Ovary (tissue), 9 donors: Measurements from ENCODE around the gene DIS3L2. TPM values are rescaled to one million over a fixed set of nuclear protein-coding genes. Genes with fewer than 3 reads are reported as not detected.

ENCODE experiments used
- DNase-seq, 5 donors: peaks; one replicate each; pipeline ENCODE4 v3.0.0-alpha.2; 2019 to 2020
- H3K27ac ChIP-seq, 2 donors: fragments of 200-600 bp; one replicate each; pipeline versions ENCODE4 v1.5.1 to v1.8.0; 2019 to 2022
- H3K27me3 ChIP-seq: fragments of 200-600 bp; one replicate; pipeline ENCODE4 v1.8.0; 2022
- H3K36me3 ChIP-seq: fragments of 200-600 bp; sonication (generic); one replicate; pipeline ENCODE4 v1.5.1; 2019
- H3K4me1 ChIP-seq: one replicate; pipeline ENCODE4 v1.8.1; 2013; ENCODE audit warnings: mild to moderate bottlenecking, moderate library complexity; ENCODE audit not compliant: insufficient read depth
- H3K4me3 ChIP-seq: fragments of 200-600 bp; sonication (generic); one replicate; pipeline ENCODE4 v1.5.1; 2017
- H3K9me3 ChIP-seq, 2 donors: fragments of 200-600 bp in 1 of 2; sonication (generic) in 1 of 2; one replicate each; pipeline versions ENCODE4 v1.5.1 to v1.8.1; 2013 to 2019; ENCODE audit warnings: mild to moderate bottlenecking in 1 of 2, moderate library complexity in 1 of 2
- EP300 ChIP-seq: sonication (generic); formaldehyde crosslinking; IDR thresholded peaks from one replicate; pipeline ENCODE4 v1.6.1; 2017; ENCODE audit warnings: antibody characterized with exemption
- POLR2A ChIP-seq: fragments of 450-650 bp; IDR thresholded peaks from one replicate; pipeline ENCODE4 v1.6.1; 2017; ENCODE audit warnings: antibody characterized with exemption, mild to moderate bottlenecking, moderate library complexity
- WGBS, 3 donors: extraction: QIAGEN DNeasy Blood & Tissue Kit in 1 of 3; methylation state at CpG; one replicate each; pipeline versions ENCODE4 v1.1.5 to v1.1.7; 2013 to 2017; 5-methylcytosine and 5-hydroxymethylcytosine counted together
- intact Hi-C, 4 donors: fragments of 100-400 bp; cut with DNase I; formaldehyde crosslinking; loops; one replicate each; pipeline versions ENCODE4 v1.11.0 to v1.15.1; 2022 to 2023
- polyA plus RNA-seq, 2 donors: library from polyadenylated mRNA; stranded (reverse); fragments of 200-250 nt in 1 of 2; fragments of 350-450 nt in 1 of 2; fragmentation: Illumina TruSeq in 1 of 2; extraction: RNeasy Lipid Tissue Mini Kit (QIAGEN cat#74804) in 1 of 2; gene quantifications; one replicate each; pipeline ENCODE4 v1.2.3, GENCODE V29; 2013 to 2014
- total RNA-seq, 7 donors: library from RNA; depleted of rRNA in 2 of 7; stranded (reverse); fragments of >200 nt in 2 of 7; fragmentation: NEBNext Ultra II Directional in 3 of 7; extraction: Animal tissue kit (Norgen Biotek cat#: 25700) in 3 of 7; gene quantifications; one replicate each; pipeline versions ENCODE4 v1.1.0 to v1.2.4, GENCODE V29; 2016 to 2023
- TF ChIP-seq, protein P1 (sequence below), 3 donors: fragments of 450-650 bp in 2 of 3; fragments of 200-600 bp in 1 of 3; IDR thresholded peaks; one replicate each; pipeline versions ENCODE4 v1.5.1 to v1.8.0; 2016 to 2022; ENCODE audit warnings: antibody characterized with exemption in 3 of 3, mild to moderate bottlenecking in 1 of 3
- donor health status: DM: no; HTN: no; CAD: no; lungs with moderate emphysema.
- donor health status: DM: no; HTN: no; CAD: no.
- donor health status: Bipolar disorder and iron deficiency.
- donor health status: DM: yes; HTN: yes; CAD: no.
- donor health status: DM: no; HTN: no; CAD: no.
- donor health status: DM: yes; HTN: yes; CAD: no.

Gene DIS3L2
- total and polyA plus RNA-seq, 9 donors = 18.2 to 52.0 (median 32.8) TPM

DNA sequence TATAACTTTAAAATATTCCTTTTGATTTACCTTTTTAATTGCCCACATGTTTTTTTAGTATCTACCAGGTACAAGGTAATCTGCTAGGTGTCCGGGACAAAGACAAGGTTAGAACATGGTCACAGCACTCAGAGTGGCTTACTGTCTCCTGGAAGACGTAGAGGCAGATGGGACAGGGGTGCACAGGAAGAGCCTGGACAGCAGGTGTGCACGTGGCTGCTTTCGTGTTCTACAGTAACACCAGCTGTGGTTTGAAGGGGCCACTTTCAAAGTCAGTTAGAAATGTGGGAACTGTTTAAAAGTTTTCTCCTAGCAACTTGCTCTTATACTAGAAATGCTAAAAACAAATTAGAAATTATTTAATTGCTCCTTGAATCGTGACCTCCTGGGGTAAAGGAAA, 314.2 kb downstream of the DIS3L2 start:
- no peak for DNase-seq
- intact Hi-C loops = no loop called here
- Histone ChIP-seq H3K27me3 (no peaks in the 10 kb centered on the region), H3K4me3 (no peak overlapping the region), H3K36me3 (no peaks in the 10 kb centered on the region), H3K4me1 (no peaks in the 10 kb centered on the region), H3K9me3 (no peaks in the 10 kb centered on the region), H3K27ac (no peak overlapping the region)
- TF ChIP-seq EP300 = no peak
- TF ChIP-seq, protein P1, sequence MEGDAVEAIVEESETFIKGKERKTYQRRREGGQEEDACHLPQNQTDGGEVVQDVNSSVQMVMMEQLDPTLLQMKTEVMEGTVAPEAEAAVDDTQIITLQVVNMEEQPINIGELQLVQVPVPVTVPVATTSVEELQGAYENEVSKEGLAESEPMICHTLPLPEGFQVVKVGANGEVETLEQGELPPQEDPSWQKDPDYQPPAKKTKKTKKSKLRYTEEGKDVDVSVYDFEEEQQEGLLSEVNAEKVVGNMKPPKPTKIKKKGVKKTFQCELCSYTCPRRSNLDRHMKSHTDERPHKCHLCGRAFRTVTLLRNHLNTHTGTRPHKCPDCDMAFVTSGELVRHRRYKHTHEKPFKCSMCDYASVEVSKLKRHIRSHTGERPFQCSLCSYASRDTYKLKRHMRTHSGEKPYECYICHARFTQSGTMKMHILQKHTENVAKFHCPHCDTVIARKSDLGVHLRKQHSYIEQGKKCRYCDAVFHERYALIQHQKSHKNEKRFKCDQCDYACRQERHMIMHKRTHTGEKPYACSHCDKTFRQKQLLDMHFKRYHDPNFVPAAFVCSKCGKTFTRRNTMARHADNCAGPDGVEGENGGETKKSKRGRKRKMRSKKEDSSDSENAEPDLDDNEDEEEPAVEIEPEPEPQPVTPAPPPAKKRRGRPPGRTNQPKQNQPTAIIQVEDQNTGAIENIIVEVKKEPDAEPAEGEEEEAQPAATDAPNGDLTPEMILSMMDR (IDR thresholded peaks at IDR 0.05) = no peak
- no peak for TF ChIP-seq POLR2A
- 74 to 86% (median 82%) methylated on average over 5 of the region's 5 CpGs for WGBS, 3 donors

DNA sequence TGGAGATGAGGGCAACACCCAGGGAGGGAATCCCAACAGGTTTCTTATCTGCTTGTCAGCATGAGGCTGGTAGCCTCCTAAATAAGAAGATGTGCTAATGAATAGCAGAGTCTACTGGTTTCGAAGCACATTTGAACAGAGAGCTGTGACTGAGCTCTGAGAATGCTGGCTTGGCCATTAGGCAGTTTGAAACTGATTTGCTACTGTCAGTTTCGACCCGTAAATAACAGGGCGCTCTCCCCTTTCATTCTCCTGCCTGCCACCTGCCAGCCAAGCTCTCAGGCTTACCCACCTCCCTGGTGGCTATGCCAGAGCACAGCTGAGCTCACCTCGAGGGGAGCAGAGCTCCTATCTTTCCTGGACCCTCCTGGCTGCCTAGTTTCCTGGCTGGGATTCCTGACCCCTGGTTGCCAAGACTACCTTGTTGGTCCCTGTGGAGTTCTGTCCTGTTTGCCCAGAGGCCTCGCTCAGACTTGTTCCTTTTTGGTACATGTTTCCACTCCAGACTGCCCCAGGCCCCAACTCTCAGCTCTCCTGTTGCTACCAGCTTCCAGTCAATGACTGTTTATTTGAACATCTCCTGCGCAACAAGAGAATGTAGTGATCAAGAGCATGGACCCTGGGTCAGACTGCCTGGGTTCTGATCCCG, 314.7 kb downstream of the DIS3L2 start:
- no peak overlapping the region for H3K4me3 ChIP-seq
- H3K9me3 ChIP-seq = no peaks in the 10 kb centered on the region
- H3K27me3 ChIP-seq = no peaks in the 10 kb centered on the region
- H3K4me1 ChIP-seq = no peaks in the 10 kb centered on the region
- H3K27ac ChIP-seq = no peak overlapping the region
- no peak for DNase-seq
- TF ChIP-seq EP300 (no peak), POLR2A (no peak)
- TF ChIP-seq, protein P1 (IDR thresholded peaks at IDR 0.05) = no peak
- intact Hi-C loops = no loop called here
- WGBS, 3 donors = 88 to 89% (median 89%) methylated on average over 8 of the region's 8 CpGs
- no peaks in the 10 kb centered on the region for H3K36me3 ChIP-seq

DNA sequence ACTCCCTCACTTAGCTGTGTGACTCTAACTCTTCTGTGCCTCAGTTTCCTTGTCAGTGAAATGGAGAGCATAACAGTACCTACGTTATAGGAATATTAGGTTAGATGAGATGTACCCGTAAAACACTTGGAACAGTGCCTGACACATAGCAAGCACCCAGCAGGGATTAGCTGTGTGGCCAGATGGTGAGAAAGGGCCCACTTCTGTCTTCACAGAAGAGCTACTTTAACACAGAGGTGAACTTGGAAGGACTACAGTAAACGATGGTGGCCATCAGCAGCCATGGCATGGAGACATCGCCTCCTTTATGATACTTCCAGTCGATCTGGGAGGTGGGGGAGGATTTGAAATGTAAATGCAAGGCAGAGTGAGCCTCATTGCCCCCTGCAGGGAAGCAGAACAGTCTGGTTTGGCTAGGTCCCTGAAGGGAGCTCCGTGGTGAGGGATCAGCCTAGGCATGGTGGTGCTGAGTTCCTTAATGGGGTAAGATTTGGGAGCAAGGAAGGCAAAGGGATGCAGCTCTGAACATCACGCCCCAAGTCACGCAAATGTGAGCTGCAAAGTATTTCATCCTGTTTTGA, 315.3 kb downstream of the DIS3L2 start:
- Histone ChIP-seq H3K36me3 (no peaks in the 10 kb centered on the region), H3K9me3 (no peaks in the 10 kb centered on the region), H3K4me3 (no peak overlapping the region), H3K27me3 (no peaks in the 10 kb centered on the region), H3K27ac (no peak overlapping the region), H3K4me1 (no peaks in the 10 kb centered on the region)
- intact Hi-C loops = no loop called here
- TF ChIP-seq, protein P1 (IDR thresholded peaks at IDR 0.05) = no peak
- TF ChIP-seq EP300 = no peak
- TF ChIP-seq POLR2A = no peak
- DNase-seq = no peak
- WGBS, 3 donors = 76 to 82% (median 77%) methylated on average over 8 of the region's 8 CpGs

DNA sequence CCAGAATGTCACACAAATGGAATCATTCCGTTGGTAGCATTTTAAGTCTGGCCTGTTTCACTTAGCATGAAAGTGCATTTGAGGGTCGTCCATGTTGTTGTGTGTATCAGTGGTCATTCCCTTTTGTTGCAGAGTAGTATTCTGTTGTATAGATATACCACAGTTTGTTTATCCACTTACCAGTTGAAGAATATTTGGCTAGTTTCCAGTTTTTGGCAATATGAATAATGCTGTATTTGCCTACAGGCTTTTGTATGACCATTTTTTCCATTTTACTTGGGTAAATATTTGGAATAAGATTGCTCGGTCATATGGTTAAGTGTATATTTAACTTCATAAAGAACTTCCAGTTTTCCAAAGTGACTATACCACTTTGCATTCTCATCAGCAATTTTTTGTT, 317.0 kb downstream of the DIS3L2 start:
- no peak overlapping the region for H3K4me3 ChIP-seq
- no peaks in the 10 kb centered on the region for H3K27me3 ChIP-seq
- H3K4me1 ChIP-seq = no peaks in the 10 kb centered on the region
- no peaks in the 10 kb centered on the region for H3K9me3 ChIP-seq
- intact Hi-C loops = no loop called here
- DNase-seq = no peak
- no peaks in the 10 kb centered on the region for H3K36me3 ChIP-seq
- no peak overlapping the region for H3K27ac ChIP-seq
- WGBS, 3 donors = 97 to 98% (median 98%) methylated on average over 3 of the region's 3 CpGs
- TF ChIP-seq, protein P1 (IDR thresholded peaks at IDR 0.05) = no peak
- TF ChIP-seq EP300 = no peak
- TF ChIP-seq POLR2A = no peak
